ENCODE results near the gene SLBP.

SLBP gene

GRCh38 chr4:1647432-1647831, 64.7 kb downstream of the SLBP start:
- no peak overlapping the region for H3K4me3 ChIP-seq (ENCODE audit: insufficient read length, low read depth)
- H3K9ac ChIP-seq (ENCODE audit: insufficient read length, low read depth), result no peak overlapping the region
- DNase-seq (ENCODE audit: low read depth, low spot score), result no peak
- no peaks in the 10 kb centered on the region for H3K36me3 ChIP-seq (ENCODE audit: insufficient read depth, insufficient read length, low read length)
- H3K4me1 ChIP-seq (ENCODE audit: insufficient read depth, insufficient read length), result peaks cover 13% of the 10 kb centered on the region
- TF ChIP-seq ZNF274 (IDR thresholded peaks at IDR 0.05; ENCODE audit: low read depth, low read length), result no peak
- no peak for TF ChIP-seq SUZ12 (IDR thresholded peaks at IDR 0.05; ENCODE audit: extremely low read depth, insufficient read depth, insufficient read length)
- TF ChIP-seq YY1 (IDR thresholded peaks at IDR 0.05; ENCODE audit: insufficient read depth, insufficient read length), result no peak
- H3K9me3 ChIP-seq (ENCODE audit: insufficient read depth, low read length), result no peaks in the 10 kb centered on the region
- H3K27me3 ChIP-seq (ENCODE audit: insufficient read depth, insufficient read length), result no peaks in the 10 kb centered on the region

- Histone ChIP-seq H3K4me3 (ENCODE audit: insufficient read length, low read depth) (no peak overlapping the region), H3K4me1 (ENCODE audit: insufficient read depth, insufficient read length) (peaks cover 13% of the 10 kb centered on the region), H3K9me3 (ENCODE audit: insufficient read depth, low read length) (no peaks in the 10 kb centered on the region), H3K36me3 (ENCODE audit: insufficient read depth, insufficient read length, low read length) (no peaks in the 10 kb centered on the region), H3K27me3 (ENCODE audit: insufficient read depth, insufficient read length) (no peaks in the 10 kb centered on the region), H3K9ac (ENCODE audit: insufficient read length, low read depth) (no peak overlapping the region)
- TF ChIP-seq SUZ12 (IDR thresholded peaks at IDR 0.05; ENCODE audit: extremely low read depth, insufficient read depth, insufficient read length) (no peak), ZNF274 (IDR thresholded peaks at IDR 0.05; ENCODE audit: low read depth, low read length) (no peak), YY1 (IDR thresholded peaks at IDR 0.05; ENCODE audit: insufficient read depth, insufficient read length) (no peak)
- DNase-seq (ENCODE audit: low read depth, low spot score), result no peak
Observed at GRCh38 chr4:1646690-1647089, 65.4 kb downstream of the SLBP start.

- Histone ChIP-seq H3K4me3 (ENCODE audit: insufficient read length, low read depth) (no peak overlapping the region), H3K27me3 (ENCODE audit: insufficient read depth, insufficient read length) (no peaks in the 10 kb centered on the region), H3K9ac (ENCODE audit: insufficient read length, low read depth) (peak overlapping the region; percentile 72)
Observed at GRCh38 chr4:1644891-1645657, 67.0 kb downstream of the SLBP start.

GRCh38 chr4:1643971-1644735, 68.0 kb downstream of the SLBP start:
- H3K9ac ChIP-seq (ENCODE audit: insufficient read length, low read depth), result peak overlapping the region; percentile 50
- H3K9me3 ChIP-seq (ENCODE audit: insufficient read depth, low read length), result no peaks in the 10 kb centered on the region
- no peaks in the 10 kb centered on the region for H3K36me3 ChIP-seq (ENCODE audit: insufficient read depth, insufficient read length, low read length)
- DNase-seq (ENCODE audit: low read depth, low spot score), result no peak
- TF ChIP-seq SUZ12 (IDR thresholded peaks at IDR 0.05; ENCODE audit: extremely low read depth, insufficient read depth, insufficient read length) (no peak), ZNF274 (IDR thresholded peaks at IDR 0.05; ENCODE audit: low read depth, low read length) (no peak), YY1 (IDR thresholded peaks at IDR 0.05; ENCODE audit: insufficient read depth, insufficient read length) (no peak)
- H3K27me3 ChIP-seq (ENCODE audit: insufficient read depth, insufficient read length), result no peaks in the 10 kb centered on the region
- H3K4me3 ChIP-seq (ENCODE audit: insufficient read length, low read depth), result no peak overlapping the region
- peaks cover 13% of the 10 kb centered on the region for H3K4me1 ChIP-seq (ENCODE audit: insufficient read depth, insufficient read length)

More at GRCh38 chr4:1644891-1645657, 67.0 kb downstream of the SLBP start:
- no peaks in the 10 kb centered on the region for H3K36me3 ChIP-seq (ENCODE audit: insufficient read depth, insufficient read length, low read length)
- DNase-seq (ENCODE audit: low read depth, low spot score), result no peak
- H3K4me1 ChIP-seq (ENCODE audit: insufficient read depth, insufficient read length), result peaks cover 13% of the 10 kb centered on the region
- H3K9me3 ChIP-seq (ENCODE audit: insufficient read depth, low read length), result no peaks in the 10 kb centered on the region
- no peak for TF ChIP-seq ZNF274 (IDR thresholded peaks at IDR 0.05; ENCODE audit: low read depth, low read length)
- TF ChIP-seq YY1 (IDR thresholded peaks at IDR 0.05; ENCODE audit: insufficient read depth, insufficient read length), result no peak
- no peak for TF ChIP-seq SUZ12 (IDR thresholded peaks at IDR 0.05; ENCODE audit: extremely low read depth, insufficient read depth, insufficient read length)
